ENCODE data around the gene ENO2. TPM values are rescaled to one million over a fixed set of nuclear protein-coding genes. Genes with fewer than 3 reads are reported as not detected.

ENO2 gene
- 78.1 and 80.9 TPM in 2 replicates for total RNA-seq

DNA sequence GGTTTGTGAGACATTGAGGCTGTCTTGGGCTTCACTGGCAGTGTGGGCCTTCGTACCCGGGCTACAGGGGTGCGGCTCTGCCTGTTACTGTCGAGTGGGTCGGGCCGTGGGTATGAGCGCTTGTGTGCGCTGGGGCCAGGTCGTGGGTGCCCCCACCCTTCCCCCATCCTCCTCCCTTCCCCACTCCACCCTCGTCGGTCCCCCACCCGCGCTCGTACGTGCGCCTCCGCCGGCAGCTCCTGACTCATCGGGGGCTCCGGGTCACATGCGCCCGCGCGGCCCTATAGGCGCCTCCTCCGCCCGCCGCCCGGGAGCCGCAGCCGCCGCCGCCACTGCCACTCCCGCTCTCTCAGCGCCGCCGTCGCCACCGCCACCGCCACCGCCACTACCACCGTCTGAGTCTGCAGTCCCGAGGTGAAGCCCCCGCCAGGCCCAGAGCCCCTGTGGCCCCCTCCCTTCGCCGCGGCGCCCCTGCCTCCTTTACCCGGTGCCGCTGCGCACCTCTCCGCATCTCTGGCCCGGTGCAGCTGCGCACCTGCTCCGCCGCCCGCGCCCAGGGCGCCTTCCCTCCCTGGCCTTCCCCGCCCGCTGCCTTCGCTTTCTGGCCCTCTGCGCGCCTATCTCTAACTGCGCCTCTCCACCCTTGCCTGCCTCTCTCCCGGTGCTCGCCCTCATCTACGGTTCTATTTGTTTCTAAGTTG, at the start of gene ENO2:
TSS of gene ENO2 (plus strand) at position 335 of the 701 bp plus-strand sequence. CDS start 1,253 bp downstream, outside the sequence.

DNA sequence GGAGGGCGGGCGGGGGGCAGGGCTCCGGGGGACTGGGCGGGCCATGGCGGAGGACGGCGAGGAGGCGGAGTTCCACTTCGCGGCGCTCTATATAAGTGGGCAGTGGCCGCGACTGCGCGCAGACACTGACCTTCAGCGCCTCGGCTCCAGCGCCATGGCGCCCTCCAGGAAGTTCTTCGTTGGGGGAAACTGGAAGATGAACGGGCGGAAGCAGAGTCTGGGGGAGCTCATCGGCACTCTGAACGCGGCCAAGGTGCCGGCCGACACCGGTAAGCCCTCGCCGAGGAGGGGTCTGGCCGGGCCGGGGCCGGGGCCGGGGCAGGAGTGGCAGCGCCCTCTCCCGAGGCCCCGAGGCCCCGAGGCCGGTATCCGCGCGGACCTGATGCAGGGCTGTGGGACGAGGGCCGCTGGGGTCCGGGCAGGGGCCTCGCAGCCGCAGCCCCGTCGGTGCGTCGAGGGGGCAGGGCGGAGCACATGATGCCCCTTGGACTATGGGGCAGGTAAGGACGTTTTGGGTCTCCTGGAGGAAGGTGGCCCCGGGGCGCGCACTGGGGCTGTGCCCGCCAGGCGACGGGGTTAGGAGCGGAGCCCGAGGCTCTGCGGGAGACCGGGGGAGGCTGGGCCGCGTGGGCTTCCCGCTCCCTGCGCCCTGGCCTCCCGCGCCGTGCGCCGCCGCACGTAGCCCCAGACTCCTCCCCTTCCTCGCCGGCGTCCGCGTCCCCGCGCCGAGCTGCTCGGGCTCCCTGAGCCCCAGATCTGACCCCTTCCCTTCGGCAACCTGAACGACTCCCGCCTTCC, 46.8 kb upstream of the ENO2 start, which contains the start of gene TPI1:
TSS of gene TPI1 (plus strand) at position 119 of the 798 bp plus-strand sequence. CDS start at position 155, 36 bp downstream.

DNA sequence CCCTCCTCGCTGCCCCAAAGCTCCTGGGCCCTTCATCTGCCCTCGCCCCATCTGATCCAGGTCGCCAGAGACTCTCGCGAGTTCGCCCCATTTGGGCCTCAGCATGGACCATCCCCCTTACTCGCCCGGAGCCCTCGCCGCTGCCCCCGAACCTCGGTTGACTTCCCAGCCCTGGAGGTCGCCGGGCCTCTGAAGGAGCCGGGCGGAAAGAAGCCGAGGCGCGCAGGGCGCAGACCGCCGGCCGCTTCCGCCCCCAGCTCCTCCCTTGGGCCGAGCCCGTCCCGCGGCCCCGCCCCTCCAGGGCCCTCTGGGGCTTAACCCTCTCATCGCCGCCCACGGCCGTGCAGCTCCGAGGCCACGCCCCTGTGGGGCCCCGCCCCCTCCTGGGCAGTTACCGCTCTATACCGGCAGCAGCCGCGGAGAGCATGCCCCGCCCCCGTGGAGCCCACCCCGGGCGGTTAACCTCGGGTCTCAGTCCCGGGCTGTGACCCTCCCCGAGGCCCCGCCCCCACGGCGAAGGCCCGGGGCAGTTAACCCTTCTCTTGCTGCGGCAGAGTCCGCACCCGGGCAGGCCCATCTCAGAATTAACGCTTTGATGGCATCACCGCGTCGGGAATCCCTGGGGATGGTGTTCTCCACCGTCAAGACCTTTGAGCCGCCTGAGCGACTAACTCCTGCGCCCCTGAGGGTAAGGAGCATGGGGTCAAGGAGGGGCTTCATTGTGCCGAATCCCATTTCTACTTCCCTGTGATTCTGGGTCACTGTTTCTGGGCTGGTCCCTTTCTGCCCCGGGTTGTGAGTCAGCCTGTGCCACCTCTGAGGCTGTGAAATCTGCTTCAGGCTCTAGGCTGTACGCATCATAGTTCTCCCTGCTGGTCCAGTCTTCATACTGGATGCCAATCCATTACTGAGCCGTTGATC, 41.0 kb upstream of the ENO2 start, which contains the start of gene SPSB2:
TSS of gene SPSB2 (minus strand) at position 210 of the 921 bp plus-strand sequence. CDS start 402 bp downstream, outside the sequence.

DNA sequence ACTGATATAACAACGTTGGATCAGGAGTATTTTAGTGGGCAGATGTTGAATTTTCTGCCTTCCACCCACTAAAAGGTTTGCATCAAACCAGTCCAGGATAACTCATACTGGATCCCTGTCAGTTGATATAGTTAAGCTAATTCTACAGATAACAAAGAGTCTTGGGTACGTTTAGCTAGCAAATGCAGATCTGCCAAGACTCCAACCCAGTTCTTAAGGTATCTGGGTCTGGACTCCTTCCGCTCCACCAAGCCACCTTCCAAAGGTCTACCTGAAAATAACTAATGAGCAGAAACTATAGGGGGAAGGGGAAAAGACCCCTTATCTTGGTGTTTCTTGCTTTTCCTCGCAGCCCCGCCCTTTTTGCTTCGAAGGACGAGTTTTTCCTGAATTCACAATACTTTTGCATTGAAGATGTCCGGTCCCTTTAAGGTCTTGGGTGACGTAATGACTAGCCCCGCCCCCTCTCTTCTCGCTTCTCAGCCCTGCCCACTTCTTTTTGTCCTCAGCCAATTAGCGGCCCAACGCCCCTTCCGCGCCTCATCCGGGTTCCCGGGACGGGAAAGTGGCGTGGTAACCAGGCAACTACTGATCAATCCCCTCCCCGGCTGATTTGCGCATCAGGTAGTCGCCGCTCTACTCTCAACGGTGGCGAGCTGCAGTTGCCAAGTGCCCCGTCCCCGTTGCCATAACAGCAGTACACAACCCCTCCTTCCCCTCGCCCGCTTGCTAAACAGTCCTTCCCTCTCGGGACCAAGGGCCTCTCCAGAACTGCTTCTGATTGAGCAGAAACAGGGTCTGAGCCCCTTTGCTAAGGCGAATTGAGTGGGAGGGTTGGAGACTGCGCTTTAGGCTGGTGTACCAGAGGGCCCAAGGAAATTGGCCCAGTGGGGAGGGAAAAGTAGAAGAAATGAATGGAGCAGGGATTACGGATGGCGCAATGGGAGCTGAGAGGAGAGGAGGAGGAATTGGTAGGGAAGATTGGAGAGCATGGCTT, 9.8 kb upstream of the ENO2 start, which contains the start of gene LRRC23:
TSS of gene LRRC23 (plus strand) at position 543 of the 997 bp plus-strand sequence. CDS start 812 bp downstream, outside the sequence.

DNA sequence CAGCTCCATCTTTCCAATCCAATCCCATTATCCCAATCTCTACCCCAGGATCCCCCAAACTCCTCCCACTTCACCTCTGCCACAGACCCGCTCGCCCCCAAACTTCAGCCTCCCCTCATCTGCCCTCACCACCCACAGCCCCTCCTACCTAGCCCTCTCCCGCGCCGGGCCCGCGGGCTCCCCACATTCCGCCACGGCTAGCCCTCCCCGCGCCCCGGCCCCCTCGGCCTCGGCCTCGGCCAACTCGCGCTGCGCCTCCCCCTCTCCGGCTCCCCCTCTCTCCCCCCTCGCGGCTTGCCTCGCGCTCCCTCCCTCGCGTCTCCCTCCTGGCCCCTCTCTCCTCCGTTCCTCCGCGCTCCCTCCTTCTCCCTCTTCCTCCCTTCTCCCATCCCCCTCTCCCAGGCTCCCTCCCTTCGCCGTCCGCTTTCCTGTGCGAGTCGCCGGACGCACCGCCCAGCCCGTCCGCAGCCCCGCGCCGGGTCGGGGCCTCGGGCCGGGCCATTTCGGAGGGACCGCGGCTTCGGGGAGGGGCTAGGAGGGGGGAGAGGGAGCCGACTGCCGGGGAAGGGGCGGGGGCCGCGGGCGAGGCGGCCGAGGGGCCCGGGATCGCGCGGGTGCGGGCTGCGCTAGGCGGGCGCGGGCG, 13.1 kb downstream of the ENO2 start, which contains the start of gene ATN1:
TSS of gene ATN1 (plus strand) at position 581 of the 643 bp plus-strand sequence. CDS start 6,043 bp downstream, outside the sequence.

DNA sequence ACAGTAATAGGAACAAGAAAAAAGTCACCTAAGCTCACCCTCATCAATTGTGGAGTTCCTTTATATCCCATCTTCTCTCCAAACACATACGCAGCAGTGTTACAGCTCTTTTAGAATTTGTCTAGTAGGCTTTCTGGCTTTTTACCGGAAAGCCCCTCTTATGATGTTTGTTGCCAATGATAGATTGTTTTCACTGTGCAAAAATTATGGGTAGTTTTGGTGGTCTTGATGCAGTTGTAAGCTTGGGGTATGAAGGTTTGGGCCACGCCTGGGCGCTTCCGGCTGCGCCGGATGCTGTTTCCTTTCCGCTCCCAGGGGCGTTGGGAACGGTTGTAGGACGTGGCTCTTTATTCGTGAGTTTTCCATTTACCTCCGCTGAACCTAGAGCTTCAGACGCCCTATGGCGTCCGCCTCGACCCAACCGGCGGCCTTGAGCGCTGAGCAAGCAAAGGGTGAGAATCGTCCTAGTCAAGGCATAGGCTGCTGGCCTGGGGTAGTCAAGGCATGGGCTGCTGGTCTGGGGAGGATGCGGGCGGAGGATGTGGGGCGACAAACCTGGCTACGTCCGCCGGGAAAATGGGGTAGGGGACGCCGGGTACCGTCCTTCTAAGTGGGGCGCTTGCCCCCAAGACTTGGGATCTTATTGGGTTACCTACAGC, 29.5 kb downstream of the ENO2 start, which contains the start of the genes C12orf57 and RNU7-1:
TSS of gene C12orf57 (plus strand) at position 301 of the 659 bp plus-strand sequence. CDS start at position 401, 100 bp downstream.
TSS of gene RNU7-1 (plus strand) at position 95 of the 659 bp plus-strand sequence.

DNA sequence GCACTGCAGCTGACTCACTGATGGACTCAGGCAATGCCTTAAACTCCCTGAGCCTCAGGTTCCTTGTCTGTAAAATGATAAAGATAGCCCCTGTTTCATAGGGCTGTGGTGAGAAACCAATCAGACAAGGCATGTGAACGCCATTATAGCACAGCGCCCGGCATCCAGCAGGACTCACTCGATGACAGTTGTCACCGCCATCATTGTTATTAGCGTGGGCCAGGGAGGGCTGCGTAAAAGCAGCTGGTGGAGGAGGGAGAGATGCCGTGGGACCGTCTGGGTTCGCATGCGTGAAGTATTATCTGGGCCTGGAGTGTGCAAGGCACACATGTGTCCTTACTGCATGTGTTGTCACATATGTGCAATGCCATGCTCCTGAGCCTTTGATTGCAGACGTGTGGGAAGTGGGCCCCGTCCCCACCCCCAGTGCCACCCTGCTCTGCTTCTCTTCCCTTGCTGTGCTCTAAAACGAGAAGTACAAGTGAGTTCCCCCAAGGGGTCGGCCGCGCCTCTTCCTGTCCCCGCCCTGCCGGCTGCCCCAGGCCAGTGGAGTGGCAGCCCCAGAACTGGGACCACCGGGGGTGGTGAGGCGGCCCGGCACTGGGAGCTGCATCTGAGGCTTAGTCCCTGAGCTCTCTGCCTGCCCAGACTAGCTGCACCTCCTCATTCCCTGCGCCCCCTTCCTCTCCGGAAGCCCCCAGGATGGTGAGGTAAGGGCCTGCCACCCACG, 36.6 kb downstream of the ENO2 start, which contains the start of gene PTPN6:
TSS of gene PTPN6 (plus strand) at position 546 of the 730 bp plus-strand sequence. CDS start at position 703, 157 bp downstream.

Other genes with a start within 250 kb of the ENO2 start
- 11.0 and 20.2 TPM in 2 replicates for gene ZNF384, start 225.2 kb upstream of the ENO2 start, total RNA-seq
- 0.23 and 0.30 TPM in 2 replicates for gene PIANP, start 213.8 kb upstream of the ENO2 start, total RNA-seq
- gene COPS7A, start 190.5 kb upstream of the ENO2 start, total RNA-seq = 78.9 and 83.4 TPM in 2 replicates
- 184 and 213 TPM in 2 replicates for gene MLF2, start 161.4 kb upstream of the ENO2 start, total RNA-seq
- gene PTMS, start 148.2 kb upstream of the ENO2 start, total RNA-seq = 37.4 and 109 TPM in 2 replicates
- gene LAG3, start 142.1 kb upstream of the ENO2 start, total RNA-seq = 0.05 TPM in 1 of 2 replicates, not detected in the other
- gene CD4, start 125.1 kb upstream of the ENO2 start, total RNA-seq = 1.0 and 1.5 TPM in 2 replicates
- 2.1 and 2.6 TPM in 2 replicates for gene GPR162, start 92.8 kb upstream of the ENO2 start, total RNA-seq
- gene P3H3, start 86.2 kb upstream of the ENO2 start, total RNA-seq = 216 and 275 TPM in 2 replicates
- 3.6 and 4.7 TPM in 2 replicates for gene GNB3, start 73.7 kb upstream of the ENO2 start, total RNA-seq
- 2.1 and 8.1 TPM in 2 replicates for gene CDCA3, start 63.3 kb upstream of the ENO2 start, total RNA-seq
- gene USP5, start 62.4 kb upstream of the ENO2 start, total RNA-seq = 87.9 and 120 TPM in 2 replicates
- 1,296 and 1,307 TPM in 2 replicates for gene TPI1, start 47.0 kb upstream of the ENO2 start, total RNA-seq
- 2.6 and 5.0 TPM in 2 replicates for gene SPSB2, start 41.3 kb upstream of the ENO2 start, total RNA-seq
- gene LRRC23, start 9.8 kb upstream of the ENO2 start, total RNA-seq = 8.8 and 14.6 TPM in 2 replicates
- gene ATN1, start 13.4 kb downstream of the ENO2 start, total RNA-seq = 20.2 and 26.3 TPM in 2 replicates
- gene RNU7-1, start 29.2 kb downstream of the ENO2 start, total RNA-seq = not detected in 2 replicates
- gene C12orf57, start 29.4 kb downstream of the ENO2 start, total RNA-seq = 47.2 and 210 TPM in 2 replicates
- not detected in 2 replicates for gene PTPN6, start 36.8 kb downstream of the ENO2 start, total RNA-seq
- 105 and 148 TPM in 2 replicates for gene PHB2, start 56.1 kb downstream of the ENO2 start, total RNA-seq
- 45.7 and 48.1 TPM in 2 replicates for gene EMG1, start 56.3 kb downstream of the ENO2 start, total RNA-seq
- 6.5 and 6.7 TPM in 2 replicates for gene LPCAT3, start 103.9 kb downstream of the ENO2 start, total RNA-seq
- gene C1S, start 146.1 kb downstream of the ENO2 start, total RNA-seq = 67.2 and 431 TPM in 2 replicates
- gene C1R, start 177.9 kb downstream of the ENO2 start, total RNA-seq = 22.7 and 129 TPM in 2 replicates
- 17.3 and 21.4 TPM in 2 replicates for gene C1RL, start 194.6 kb downstream of the ENO2 start, total RNA-seq
- gene RBP5, start 214.3 kb downstream of the ENO2 start, total RNA-seq = not detected in 2 replicates
- 25.2 and 33.8 TPM in 2 replicates for gene CLSTN3, start 215.8 kb downstream of the ENO2 start, total RNA-seq